G401 (cell line): ENCODE results near the gene ANGPTL4. TPM values are rescaled to one million over a fixed set of nuclear protein-coding genes. Genes with fewer than 3 reads are reported as not detected.
"Not testable (repeated sequence)": the region's sequence is repeated elsewhere in the genome, so short reads cannot be mapped to it uniquely, and the experiment has no call there.

ENCODE experiments used
- DNase-seq: peaks from one replicate; pipeline ENCODE4 v3.0.0-alpha.2; 2015; ENCODE audit warnings: low spot score
- in situ Hi-C: cut with HindIII; loops from 2 replicates; pipeline ENCODE4 v1.10.0; 2016; ENCODE audit warnings: low sequenced_read_pairs, mixed read lengths
- total RNA-seq: library from RNA; depleted of rRNA; stranded (reverse); fragments of >200 nt; shearing (Covaris generic); gene quantifications from 2 replicates; pipeline ENCODE4 v1.2.3, GENCODE V29; 2014

The ANGPTL4 gene
- total RNA-seq, 1 experiment from 2014 or later = 8.4 TPM

- in situ Hi-C loops = no loop called here
- DNase-seq = no peak
Measured at GRCh38 chr19:8355631-8356402, 8.1 kb upstream of the ANGPTL4 start.

DNA sequence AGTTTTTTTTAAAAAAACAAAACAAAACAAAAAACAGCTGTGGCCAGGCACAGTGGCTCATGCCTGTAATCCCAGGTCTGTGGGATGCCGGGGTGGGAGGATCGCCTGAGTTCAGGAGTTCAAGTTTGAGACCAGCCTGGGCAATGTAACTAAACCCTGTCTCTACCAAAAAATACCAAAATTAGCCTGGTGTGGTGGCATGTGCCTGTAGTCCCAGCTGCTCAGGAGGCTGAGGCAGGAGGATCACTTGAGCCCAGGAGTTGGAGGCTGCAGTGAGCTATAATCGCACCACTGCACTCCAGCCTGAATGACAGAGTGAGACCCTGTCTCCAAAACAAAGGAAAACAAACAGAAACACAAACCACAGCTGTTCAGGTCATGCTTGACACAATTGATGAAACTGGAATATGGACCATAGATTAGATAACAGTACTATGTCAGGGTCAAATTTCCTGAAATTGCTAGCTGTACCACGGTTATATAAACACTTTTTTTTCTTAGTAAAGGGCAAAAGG lies 6.9 kb upstream of the ANGPTL4 start:
- DNase-seq = no peak
- in situ Hi-C loops = no loop called here

DNA sequence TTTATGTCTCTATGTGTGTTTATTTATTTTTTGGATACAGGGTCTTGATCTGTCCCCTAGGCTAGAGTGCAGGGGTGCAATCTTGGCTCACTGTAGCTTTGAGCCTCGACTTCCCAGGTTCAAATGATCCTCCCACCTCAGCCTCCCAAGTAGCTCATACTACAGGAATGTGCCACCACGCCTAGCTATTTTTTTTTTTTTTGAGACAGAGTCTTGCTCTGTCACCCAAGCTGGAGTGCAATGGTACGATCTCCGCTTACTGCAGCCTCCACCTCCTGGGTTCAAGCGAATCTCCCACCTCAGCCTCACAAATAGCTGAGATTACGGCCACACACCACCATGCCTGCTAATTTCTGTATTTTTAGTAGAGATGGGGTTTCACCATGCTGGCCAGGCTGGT lies 5.0 kb upstream of the ANGPTL4 start:
- in situ Hi-C loops = no loop called here
- DNase-seq = no peak

GRCh38 chr19:8360196-8360595 lies 3.8 kb upstream of the ANGPTL4 start:
- in situ Hi-C loops = no loop called here
- no peak for DNase-seq

- DNase-seq = peak; percentile 23
- in situ Hi-C loops = no loop called here
Measured at GRCh38 chr19:8361921-8362793, 1.8 kb upstream of the ANGPTL4 start.

DNA sequence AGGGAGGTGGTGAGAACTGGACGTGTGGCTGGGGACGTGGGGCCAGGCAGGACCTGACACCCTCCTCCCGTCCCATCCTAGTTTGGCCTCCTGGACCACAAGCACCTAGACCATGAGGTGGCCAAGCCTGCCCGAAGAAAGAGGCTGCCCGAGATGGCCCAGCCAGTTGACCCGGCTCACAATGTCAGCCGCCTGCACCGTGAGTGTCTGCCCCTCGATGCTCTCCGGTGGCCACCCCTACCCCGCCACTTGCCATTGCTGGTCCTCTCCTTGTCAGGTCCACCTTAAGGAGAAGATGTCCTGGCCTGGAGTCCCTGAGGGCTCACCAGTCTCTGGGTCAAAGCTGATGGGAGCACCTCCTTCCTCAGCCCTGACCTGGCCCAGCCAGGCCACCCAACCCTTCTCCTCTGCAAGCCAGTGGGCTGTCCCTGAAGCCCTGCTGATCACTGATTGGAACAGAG lies 2.2 kb downstream of the ANGPTL4 start:
- in situ Hi-C loops = no loop called here
- no peak for DNase-seq

GRCh38 chr19:8366961-8367326 lies 3.0 kb downstream of the ANGPTL4 start:
- DNase-seq = no peak

DNA sequence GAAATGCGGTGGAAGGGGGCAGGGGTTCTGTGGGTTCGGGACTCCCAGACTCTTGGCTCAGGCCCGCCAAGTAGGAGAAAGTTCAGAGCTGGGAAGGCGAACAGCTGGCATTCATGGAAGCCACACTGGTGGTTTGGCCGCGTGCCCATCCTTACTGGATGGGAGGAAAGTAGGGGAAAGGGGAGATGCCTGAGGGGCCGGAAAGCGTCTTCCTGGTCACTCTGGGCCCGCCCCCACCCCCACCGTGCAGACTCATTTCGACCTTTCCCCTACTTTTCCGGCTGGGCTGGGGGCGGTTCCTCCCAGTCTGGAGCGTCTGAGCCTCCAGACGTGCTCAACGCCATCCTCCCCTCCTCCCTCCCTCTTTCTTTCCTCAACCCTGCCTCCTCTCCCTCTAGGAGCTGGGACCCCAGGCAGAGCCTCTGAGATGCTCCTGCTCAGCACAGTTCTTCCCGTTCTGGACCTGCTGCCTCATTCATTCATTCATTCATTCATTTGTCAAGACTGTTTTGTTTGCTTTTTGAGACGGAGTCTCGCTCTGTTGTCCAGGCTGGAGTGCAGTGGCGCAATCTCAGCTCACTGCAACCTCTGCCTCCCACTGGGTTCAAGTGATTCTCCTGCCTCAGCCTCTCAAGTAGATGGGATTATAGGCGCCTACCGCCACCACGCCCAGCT lies 3.5 kb downstream of the ANGPTL4 start:
- in situ Hi-C loops = no loop called here
- DNase-seq = peak; percentile 44

More at GRCh38 chr19:8366961-8367326, 3.0 kb downstream of the ANGPTL4 start:
- in situ Hi-C loops = no loop called here

DNA sequence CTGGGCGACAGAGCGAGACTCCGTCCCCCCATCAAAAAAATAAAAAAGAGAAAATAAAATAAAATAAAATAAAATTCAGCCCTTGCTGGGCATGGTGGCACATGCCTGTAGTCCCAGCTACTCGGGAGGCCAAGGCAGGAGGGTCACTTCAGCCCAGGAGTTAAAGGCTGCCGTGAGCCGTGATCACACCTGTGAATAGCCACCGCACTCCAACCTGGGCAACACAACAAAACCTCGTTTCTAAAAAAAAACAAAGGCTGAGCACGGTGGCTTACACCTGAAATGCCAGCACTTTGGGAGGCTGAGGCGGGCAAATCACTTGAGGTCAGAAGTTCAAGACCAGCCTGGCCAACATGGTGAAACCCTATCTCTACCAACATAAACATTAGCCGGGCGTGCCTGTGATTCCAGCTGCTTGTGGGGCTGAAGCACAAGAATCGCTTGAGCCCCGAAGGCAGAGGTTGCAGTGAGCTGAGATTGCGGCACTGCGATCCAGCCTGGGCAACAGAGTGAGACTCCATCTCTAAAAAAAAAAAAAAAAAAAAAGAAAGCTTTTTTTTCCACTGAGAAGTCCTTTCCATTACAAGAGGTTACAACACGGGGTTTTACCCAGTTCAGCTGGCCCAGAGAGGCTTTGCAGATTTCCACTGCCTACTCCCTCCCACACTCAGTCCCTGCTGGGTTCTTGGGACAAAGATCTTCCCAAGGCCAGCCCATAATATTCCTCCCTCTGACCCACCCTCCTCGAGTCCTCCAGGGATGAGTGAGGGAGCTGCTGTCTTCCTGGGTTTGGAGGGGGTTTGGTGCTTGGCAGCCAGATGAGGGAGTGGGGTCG lies 6.4 kb downstream of the ANGPTL4 start:
- in situ Hi-C loops = no loop called here
- DNase-seq = no peak

GRCh38 chr19:8371011-8371804 lies 7.3 kb downstream of the ANGPTL4 start:
- in situ Hi-C loops = no loop called here

GRCh38 chr19:8373867-8374813 lies 10.2 kb downstream of the ANGPTL4 start:
- DNase-seq = no peak
- in situ Hi-C loops = no loop called here

More at GRCh38 chr19:8371011-8371804, 7.3 kb downstream of the ANGPTL4 start:
- no peak for DNase-seq

DNA sequence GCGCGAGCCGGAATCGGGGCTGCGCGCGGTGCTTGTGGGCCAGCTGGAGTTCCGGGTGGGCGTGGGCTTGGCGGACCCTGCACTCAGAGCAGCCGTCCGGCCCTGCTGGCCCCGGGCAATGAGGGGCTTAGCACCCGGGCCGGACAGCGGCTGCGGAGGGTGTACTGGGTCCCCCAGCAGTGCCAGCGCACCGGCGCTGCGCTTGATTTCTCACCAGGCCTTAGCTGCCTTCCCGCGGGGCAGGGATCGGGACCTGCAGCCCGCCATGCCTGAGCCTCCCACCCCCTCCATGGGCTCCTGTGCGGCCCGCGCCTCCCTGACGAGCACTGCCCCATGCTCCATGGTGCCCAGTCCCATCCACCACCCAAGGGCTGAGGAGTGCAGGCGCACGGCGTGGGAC lies 11.8 kb downstream of the ANGPTL4 start:
- DNase-seq, in situ Hi-C loops: not testable (repeated sequence)

GRCh38 chr19:8376373-8376974 lies 12.5 kb downstream of the ANGPTL4 start:
- DNase-seq, in situ Hi-C loops: not testable (repeated sequence)

GRCh38 chr19:8377598-8377997 lies 13.6 kb downstream of the ANGPTL4 start:
- in situ Hi-C loops = no loop called here
- DNase-seq = no peak

GRCh38 chr19:8379156-8379891 lies 15.4 kb downstream of the ANGPTL4 start:
- DNase-seq, in situ Hi-C loops: not testable (repeated sequence)

DNA sequence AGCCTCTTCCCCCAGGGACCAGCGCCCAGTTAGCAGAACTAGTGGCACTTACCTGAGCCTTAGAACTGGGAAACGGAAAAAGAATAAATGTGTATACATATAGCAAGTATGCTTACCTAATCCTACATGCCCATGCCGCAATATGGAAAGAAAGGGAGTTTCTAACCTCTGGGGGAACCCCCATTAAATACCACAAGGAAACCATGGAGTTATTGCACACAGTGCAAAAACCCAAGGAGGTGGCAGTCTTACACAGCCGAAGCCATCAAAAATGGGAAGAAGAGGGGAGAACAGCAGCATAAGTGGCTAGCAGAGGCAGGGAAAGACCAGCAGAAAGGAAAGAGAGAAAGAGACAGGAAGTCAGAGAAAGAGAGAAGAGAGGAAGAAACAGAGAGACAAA lies 20.6 kb downstream of the ANGPTL4 start:
- in situ Hi-C loops, DNase-seq: not testable (repeated sequence)
